ACC112 (cell line): ENCODE measurements around the gene PPM1H.
"Not testable (repeated sequence)": the region's sequence is repeated elsewhere in the genome, so short reads cannot be mapped to it uniquely, and the experiment has no call there.

ENCODE experiments used
- H2AFZ ChIP-seq: fragments of 200-600 bp; sonication (generic); one replicate; pipeline ENCODE4 v1.6.0; 2017; ENCODE audit warnings: antibody characterized with exemption, low read length; ENCODE audit not compliant: unreplicated experiment
- H3K27ac ChIP-seq: fragments of 200-600 bp; sonication (generic); 2 replicates; pipeline ENCODE4 v1.5.1; 2014; ENCODE audit warnings: low read depth, mild to moderate bottlenecking, antibody characterized with exemption, low read length, moderate library complexity
- H3K27me3 ChIP-seq: fragments of 200-600 bp; sonication (generic); 2 replicates; pipeline ENCODE4 v1.6.1; 2014; ENCODE audit warnings: mild to moderate bottlenecking, antibody characterized with exemption, low read length, moderate library complexity, mixed read lengths; ENCODE audit not compliant: insufficient read depth
- H3K36me3 ChIP-seq: fragments of 200-600 bp; sonication (generic); 2 replicates; pipeline ENCODE4 v1.6.1; 2016; ENCODE audit warnings: mild to moderate bottlenecking, antibody characterized with exemption, low read length, moderate library complexity, mixed read lengths; ENCODE audit not compliant: insufficient read depth
- H3K4me1 ChIP-seq: fragments of 200-600 bp; sonication (generic); one replicate; pipeline ENCODE4 v1.6.1; 2016; ENCODE audit warnings: low read length, mixed read lengths; ENCODE audit not compliant: insufficient read depth, unreplicated experiment, control insufficient read depth
- H3K4me3 ChIP-seq: fragments of 200-600 bp; sonication (generic); 2 replicates; pipeline ENCODE4 v1.5.1; 2014; ENCODE audit warnings: mild to moderate bottlenecking, low read depth, low read length
- H3K79me2 ChIP-seq: fragments of 200-600 bp; sonication (generic); one replicate; pipeline ENCODE4 v1.6.0; 2016; ENCODE audit warnings: low read length; ENCODE audit not compliant: control insufficient read depth, unreplicated experiment, insufficient read depth

Gene PPM1H

DNA sequence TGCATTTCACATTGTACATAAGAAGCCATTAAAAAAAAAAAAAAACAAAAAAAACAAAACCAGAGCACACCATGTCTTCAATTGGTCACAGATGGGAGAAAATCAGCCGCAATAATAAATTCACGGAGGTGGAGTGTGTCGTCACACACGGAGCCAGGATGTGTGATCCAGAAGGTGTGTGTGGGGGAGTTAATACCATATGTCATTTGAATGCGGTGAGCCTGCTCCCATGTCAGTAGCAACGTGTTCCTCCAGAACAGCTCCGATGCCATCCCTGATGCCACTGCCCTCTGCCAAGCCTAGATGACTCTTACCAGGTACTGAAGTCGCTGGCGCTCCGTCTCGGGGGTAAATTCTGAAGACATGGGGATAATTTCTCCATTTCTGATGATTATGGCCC lies 197.8 kb downstream of the PPM1H start:
- Histone ChIP-seq H3K79me2 (no peaks in the 10 kb centered on the region), H3K27me3 (no peaks in the 10 kb centered on the region), H3K4me1 (peaks cover 25% of the 10 kb centered on the region), H2AFZ (no peak overlapping the region), H3K4me3 (no peak overlapping the region), H3K36me3 (no peaks in the 10 kb centered on the region), H3K27ac (no peak overlapping the region)

- no peaks in the 10 kb centered on the region for H3K36me3 ChIP-seq
- H3K27ac ChIP-seq, result no peak overlapping the region
- H3K79me2 ChIP-seq, result no peaks in the 10 kb centered on the region
- peaks cover 31% of the 10 kb centered on the region for H3K4me1 ChIP-seq
- H3K27me3 ChIP-seq, result no peaks in the 10 kb centered on the region
- H3K4me3 ChIP-seq, result no peak overlapping the region
- H2AFZ ChIP-seq, result no peak overlapping the region
These were observed 198.4 kb downstream of the PPM1H start for GRCh38 chr12:62736596-62736995.

DNA sequence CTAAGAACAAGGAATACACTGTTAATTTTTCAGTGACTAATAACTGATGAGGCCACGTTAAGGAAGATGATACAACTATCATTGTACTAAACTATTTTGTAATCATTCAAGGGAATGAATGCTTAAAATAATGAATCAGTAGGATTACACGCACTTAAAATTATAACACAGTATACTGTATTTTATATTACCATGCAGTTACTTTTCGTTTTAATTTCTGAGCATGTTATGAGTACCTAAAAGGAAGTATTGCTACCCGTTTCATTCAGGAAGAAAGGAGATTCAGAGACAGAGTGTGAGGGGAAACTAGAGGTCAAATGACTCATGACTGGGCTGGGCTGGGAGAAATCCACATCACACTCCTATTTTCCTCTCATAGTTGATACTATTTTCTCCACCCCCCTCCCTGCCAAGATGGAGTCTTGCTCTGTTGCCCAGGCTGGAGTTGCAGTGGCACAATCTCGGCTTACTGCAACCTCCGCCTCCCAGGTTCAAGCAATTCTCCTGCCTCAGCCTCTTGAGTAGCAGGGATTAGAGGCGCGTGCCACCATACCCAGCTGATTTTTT lies 202.0 kb downstream of the PPM1H start:
- Histone ChIP-seq H3K27ac (peak overlapping the region; percentile 99), H3K4me3 (no peak overlapping the region), H3K4me1 (peaks cover 56% of the 10 kb centered on the region), H3K36me3 (no peaks in the 10 kb centered on the region), H2AFZ (no peak overlapping the region), H3K79me2 (no peaks in the 10 kb centered on the region), H3K27me3 (no peaks in the 10 kb centered on the region)

- Histone ChIP-seq H3K79me2 (no peaks in the 10 kb centered on the region), H3K27ac (peak overlapping the region; percentile 99), H2AFZ (peak overlapping the region; percentile 52), H3K36me3 (no peaks in the 10 kb centered on the region), H3K4me1 (peaks cover 58% of the 10 kb centered on the region), H3K4me3 (peak overlapping the region; percentile 64), H3K27me3 (no peaks in the 10 kb centered on the region)
These were observed 203.7 kb downstream of the PPM1H start for GRCh38 chr12:62731055-62731820.

GRCh38 chr12:62730649-62731048 lies 204.3 kb downstream of the PPM1H start:
- Histone ChIP-seq H3K27me3 (no peaks in the 10 kb centered on the region), H3K36me3 (no peaks in the 10 kb centered on the region), H3K4me1 (peaks cover 62% of the 10 kb centered on the region), H3K4me3 (peak overlapping the region; percentile 64), H3K79me2 (no peaks in the 10 kb centered on the region), H2AFZ (peak overlapping the region; percentile 52), H3K27ac (peak overlapping the region; percentile 99)

DNA sequence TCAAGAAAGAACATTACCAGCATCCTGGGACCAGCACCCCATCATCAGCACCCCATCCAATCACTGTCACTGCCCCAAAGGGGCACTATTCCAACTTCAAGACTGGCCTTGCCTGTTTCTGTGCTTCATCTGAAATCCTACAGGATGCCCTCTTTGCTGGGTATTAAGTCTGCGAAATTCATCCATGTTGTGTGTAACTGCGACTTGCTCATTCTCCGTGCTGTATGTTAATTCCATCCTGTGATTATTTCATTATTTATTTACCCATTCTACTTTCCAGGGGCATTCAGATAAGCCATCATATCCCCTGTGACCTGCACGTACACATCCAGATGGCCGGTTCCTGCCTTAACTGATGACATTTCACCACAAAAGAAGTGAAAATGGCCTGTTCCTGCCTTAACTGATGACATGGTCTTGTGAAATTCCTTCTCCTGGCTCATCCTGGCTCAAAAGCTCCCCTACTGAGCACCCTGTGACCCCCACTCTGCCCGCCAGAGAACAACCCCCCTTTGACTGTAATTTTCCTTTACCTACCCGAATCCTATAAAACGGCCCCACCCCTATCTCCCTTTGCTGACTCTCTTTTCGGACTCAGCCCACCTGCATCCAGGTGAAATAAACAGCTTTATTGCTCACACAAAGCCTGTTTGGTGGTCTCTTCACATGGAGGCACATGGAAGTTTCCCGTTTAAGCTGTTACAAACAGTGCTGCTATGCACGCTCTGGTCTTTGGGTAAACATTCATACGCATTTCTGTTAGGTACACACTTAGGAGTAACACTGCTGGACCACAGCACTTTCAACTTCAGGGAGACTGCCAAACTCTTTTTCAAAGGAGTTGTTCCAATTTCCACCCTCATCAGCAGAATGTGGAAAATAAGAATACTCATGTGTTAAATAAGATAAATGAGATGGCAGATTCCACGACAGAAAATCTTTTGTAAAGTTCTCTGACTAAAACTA lies 205.1 kb downstream of the PPM1H start:
- H3K79me2 ChIP-seq, H3K27me3 ChIP-seq, H3K4me3 ChIP-seq, H3K36me3 ChIP-seq, H2AFZ ChIP-seq: not testable (repeated sequence)
- Histone ChIP-seq H3K4me1 (peaks cover 69% of the 10 kb centered on the region), H3K27ac (peak overlapping the region; percentile 99)

DNA sequence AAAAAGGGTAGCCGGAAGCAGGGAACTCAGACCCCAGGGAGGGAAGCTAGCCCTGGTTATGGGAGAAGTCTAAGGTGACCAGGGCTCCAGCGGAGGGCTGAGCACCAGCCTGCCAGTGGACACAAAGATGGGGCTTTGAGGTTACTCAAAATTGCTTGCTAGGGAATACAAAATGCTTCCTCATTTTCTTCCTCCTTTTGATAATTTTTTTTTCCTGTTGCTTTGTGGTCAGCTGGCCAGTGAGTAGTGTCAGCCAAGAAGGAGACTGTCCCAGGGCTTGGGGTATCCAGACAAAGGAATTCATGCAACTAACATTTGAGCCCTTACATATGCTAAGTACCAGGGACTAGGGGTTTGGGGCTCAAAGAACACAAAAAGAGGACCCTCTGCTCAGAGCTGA lies 206.2 kb downstream of the PPM1H start:
- peaks cover 79% of the 10 kb centered on the region for H3K4me1 ChIP-seq
- no peak overlapping the region for H3K4me3 ChIP-seq
- H3K27ac ChIP-seq, result peak overlapping the region; percentile 99
- H2AFZ ChIP-seq, result no peak overlapping the region
- no peaks in the 10 kb centered on the region for H3K27me3 ChIP-seq
- no peaks in the 10 kb centered on the region for H3K36me3 ChIP-seq
- no peaks in the 10 kb centered on the region for H3K79me2 ChIP-seq

DNA sequence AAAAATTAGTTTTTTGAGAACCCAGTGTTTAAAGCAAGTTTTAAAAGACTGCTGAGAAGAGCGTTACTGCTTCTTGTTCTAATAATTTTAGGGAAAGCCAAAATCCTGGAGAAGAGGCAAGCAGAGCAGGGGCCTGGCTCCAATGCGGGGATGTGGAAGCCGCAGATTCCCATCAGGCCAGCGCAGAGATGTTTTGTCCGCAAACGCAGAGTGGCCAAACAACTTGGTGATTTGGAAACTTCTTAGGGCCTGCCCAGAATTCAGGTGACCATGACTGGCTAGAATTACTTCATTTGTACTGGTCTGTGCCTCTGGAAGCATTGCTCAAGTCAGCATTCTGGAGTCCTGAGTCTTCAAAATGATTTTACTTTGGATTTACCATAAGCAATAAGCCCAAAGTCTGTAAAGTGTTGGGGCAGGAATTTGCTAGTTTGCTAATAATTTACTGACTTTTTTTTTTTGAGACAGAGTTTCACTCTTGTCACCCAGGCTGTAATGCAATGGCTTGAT lies 208.4 kb downstream of the PPM1H start:
- no peak overlapping the region for H2AFZ ChIP-seq
- peaks cover 71% of the 10 kb centered on the region for H3K4me1 ChIP-seq
- no peaks in the 10 kb centered on the region for H3K27me3 ChIP-seq
- H3K36me3 ChIP-seq, result no peaks in the 10 kb centered on the region
- H3K4me3 ChIP-seq, result no peak overlapping the region
- H3K27ac ChIP-seq, result peak overlapping the region; percentile 91
- no peaks in the 10 kb centered on the region for H3K79me2 ChIP-seq

- no peaks in the 10 kb centered on the region for H3K36me3 ChIP-seq
- no peaks in the 10 kb centered on the region for H3K79me2 ChIP-seq
- H2AFZ ChIP-seq, result no peak overlapping the region
- peak overlapping the region; percentile 91 for H3K27ac ChIP-seq
- no peaks in the 10 kb centered on the region for H3K27me3 ChIP-seq
- H3K4me1 ChIP-seq, result peaks cover 66% of the 10 kb centered on the region
- no peak overlapping the region for H3K4me3 ChIP-seq
These were observed 209.2 kb downstream of the PPM1H start for GRCh38 chr12:62725781-62726180.

DNA sequence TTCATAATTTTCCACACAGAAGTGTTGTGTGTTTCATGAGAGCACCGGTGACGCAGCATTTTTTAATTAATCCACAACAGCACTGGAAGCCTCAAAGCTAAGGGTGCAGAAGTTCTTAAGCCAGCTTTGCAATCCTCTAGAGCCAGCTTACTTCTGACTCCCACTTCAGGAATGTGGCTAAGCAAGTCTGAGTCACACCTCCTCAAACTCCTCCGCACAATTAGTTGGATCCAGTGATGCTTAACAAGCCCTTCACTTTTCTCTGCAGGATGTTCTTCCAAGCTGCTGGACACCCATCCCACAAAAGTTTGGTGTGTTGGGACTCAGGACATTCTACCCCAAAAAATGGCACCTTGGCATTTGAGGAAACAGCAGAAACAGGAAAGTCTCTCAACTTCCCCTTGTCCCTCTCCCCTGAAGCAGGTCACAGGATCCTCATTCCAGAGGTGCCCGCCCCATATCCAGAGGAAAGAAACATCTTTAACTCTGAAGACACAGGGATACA lies 210.0 kb downstream of the PPM1H start:
- Histone ChIP-seq H3K4me1 (peaks cover 63% of the 10 kb centered on the region), H2AFZ (no peak overlapping the region), H3K79me2 (no peaks in the 10 kb centered on the region), H3K27me3 (no peaks in the 10 kb centered on the region), H3K4me3 (peak overlapping the region; percentile 29; the same call in 1 of the 2 replicates), H3K36me3 (no peaks in the 10 kb centered on the region), H3K27ac (peak overlapping the region; percentile 91)
